Upper lobe of right lung (tissue), 1 donor: ENCODE measurements around the gene FMNL2. TPM values are rescaled to one million over a fixed set of nuclear protein-coding genes. Genes with fewer than 3 reads are reported as not detected.

ENCODE experiments used
- ATAC-seq: fragments of 200-7000 bp; cut with Tn5 transposase; one replicate; pipeline ENCODE4 v1.9.1; 2020; ENCODE audit warnings: mild to moderate bottlenecking, moderate library complexity
- DNase-seq: peaks from one replicate; pipeline ENCODE4 v3.0.0-alpha.2; 2020
- H3K27ac ChIP-seq: fragments of 200-600 bp; one replicate; pipeline ENCODE4 v1.8.0; 2022
- H3K27me3 ChIP-seq: fragments of 200-600 bp; one replicate; pipeline ENCODE4 v1.8.0; 2022; ENCODE audit warnings: mild to moderate bottlenecking
- H3K36me3 ChIP-seq: fragments of 200-600 bp; one replicate; pipeline ENCODE4 v1.8.0; 2022
- H3K4me1 ChIP-seq: fragments of 200-600 bp; one replicate; pipeline ENCODE4 v1.8.0; 2022
- H3K4me3 ChIP-seq: fragments of 200-600 bp; one replicate; pipeline ENCODE4 v1.8.0; 2022; ENCODE audit warnings: mild to moderate bottlenecking
- H3K9me3 ChIP-seq: fragments of 200-600 bp; one replicate; pipeline ENCODE4 v1.8.0; 2022
- CTCF ChIP-seq: fragments of 200-600 bp; IDR thresholded peaks from one replicate; pipeline ENCODE4 v1.8.0; 2022; ENCODE audit warnings: antibody characterized with exemption
- intact Hi-C: fragments of 100-400 bp; cut with DNase I; formaldehyde crosslinking; loops from one replicate; pipeline ENCODE4 v1.11.0; 2022
- total RNA-seq: library from RNA; stranded (reverse); fragmentation: NEBNext Ultra II Directional; extraction: Animal tissue kit (Norgen Biotek cat#: 25700); gene quantifications from one replicate; pipeline ENCODE4 v1.2.1, GENCODE V29; 2021
- donor health status: DM: no; HTN: yes; CAD: no; lungs with severe emphysema.

Gene FMNL2
- total RNA-seq, 1 donor from 2014 or later = 69.5 TPM

- no peaks in the 10 kb centered on the region for H3K4me1 ChIP-seq
- TF ChIP-seq CTCF = no peak
- intact Hi-C loops = no loop called here
- DNase-seq (no peak), ATAC-seq (no peak)
- no peak overlapping the region for H3K27ac ChIP-seq
- no peaks in the 10 kb centered on the region for H3K27me3 ChIP-seq
- H3K4me3 ChIP-seq = no peak overlapping the region
- H3K9me3 ChIP-seq = no peaks in the 10 kb centered on the region
- peaks cover 100% of the 10 kb centered on the region for H3K36me3 ChIP-seq
Measured at GRCh38 chr2:152674334-152674733, 339.4 kb downstream of the FMNL2 start.

- no peaks in the 10 kb centered on the region for H3K27me3 ChIP-seq
- H3K4me1 ChIP-seq = no peaks in the 10 kb centered on the region
- no peak overlapping the region for H3K27ac ChIP-seq
- intact Hi-C loops = no loop called here
- DNase-seq = no peak
- H3K9me3 ChIP-seq = no peaks in the 10 kb centered on the region
- no peak overlapping the region for H3K4me3 ChIP-seq
- H3K36me3 ChIP-seq = peaks cover 99% of the 10 kb centered on the region
- no peak for TF ChIP-seq CTCF
- ATAC-seq = no peak
Measured at GRCh38 chr2:152676461-152676860, 341.5 kb downstream of the FMNL2 start.

GRCh38 chr2:152678808-152679207 lies 343.8 kb downstream of the FMNL2 start:
- H3K9me3 ChIP-seq = no peaks in the 10 kb centered on the region
- no peak for TF ChIP-seq CTCF
- H3K27me3 ChIP-seq = no peaks in the 10 kb centered on the region
- H3K27ac ChIP-seq = no peak overlapping the region
- no peaks in the 10 kb centered on the region for H3K4me1 ChIP-seq
- intact Hi-C loops = no loop called here
- H3K4me3 ChIP-seq = no peak overlapping the region
- H3K36me3 ChIP-seq = peaks cover 76% of the 10 kb centered on the region
- ATAC-seq (no peak), DNase-seq (no peak)

- H3K4me3 ChIP-seq = no peak overlapping the region
- TF ChIP-seq CTCF = no peak
- H3K27ac ChIP-seq = no peak overlapping the region
- H3K4me1 ChIP-seq = no peaks in the 10 kb centered on the region
- intact Hi-C loops = no loop called here
- ATAC-seq (no peak), DNase-seq (no peak)
- no peaks in the 10 kb centered on the region for H3K27me3 ChIP-seq
- peaks cover 37% of the 10 kb centered on the region for H3K36me3 ChIP-seq
- no peaks in the 10 kb centered on the region for H3K9me3 ChIP-seq
Measured at GRCh38 chr2:152682663-152683062, 347.7 kb downstream of the FMNL2 start.

GRCh38 chr2:152683400-152683799 lies 348.4 kb downstream of the FMNL2 start:
- Histone ChIP-seq H3K4me3 (no peak overlapping the region), H3K36me3 (peaks cover 30% of the 10 kb centered on the region), H3K9me3 (no peaks in the 10 kb centered on the region), H3K27me3 (no peaks in the 10 kb centered on the region), H3K4me1 (no peaks in the 10 kb centered on the region), H3K27ac (no peak overlapping the region)
- intact Hi-C loops = no loop called here
- TF ChIP-seq CTCF = no peak
- ATAC-seq (no peak), DNase-seq (no peak)

- Histone ChIP-seq H3K36me3 (peaks cover under 1% of the 10 kb centered on the region), H3K27me3 (no peaks in the 10 kb centered on the region), H3K4me1 (no peaks in the 10 kb centered on the region), H3K4me3 (no peak overlapping the region), H3K9me3 (no peaks in the 10 kb centered on the region), H3K27ac (no peak overlapping the region)
- DNase-seq = no peak
- no peak for TF ChIP-seq CTCF
- ATAC-seq = no peak
- intact Hi-C loops = no loop called here
Measured at GRCh38 chr2:152686321-152686720, 351.3 kb downstream of the FMNL2 start.
